GM21515 (cell line): Measurements from ENCODE around the gene UQCRC2.
"Not testable (repeated sequence)": the region's sequence is repeated elsewhere in the genome, so short reads cannot be mapped to it uniquely, and the experiment has no call there.

ENCODE experiments used
- ATAC-seq: cut with Tn5 transposase; IDR thresholded peaks from one replicate; pipeline ENCODE4 v1.9.1; 2021; ENCODE audit not compliant: unreplicated experiment

The UQCRC2 gene

GRCh38 chr16:22008215-22009059, 55.3 kb downstream of the UQCRC2 start:
- peak; percentile 10 for ATAC-seq

GRCh38 chr16:22010902-22011301, 57.7 kb downstream of the UQCRC2 start:
- ATAC-seq: no peak

- no peak for ATAC-seq
These were observed 59.1 kb downstream of the UQCRC2 start for GRCh38 chr16:22012241-22012640.

GRCh38 chr16:22013486-22013885, 60.3 kb downstream of the UQCRC2 start:
- ATAC-seq: no peak

GRCh38 chr16:22014271-22014873, 61.2 kb downstream of the UQCRC2 start:
- ATAC-seq: no peak

GRCh38 chr16:22016927-22017326, 63.8 kb downstream of the UQCRC2 start:
- ATAC-seq: no peak

- no peak for ATAC-seq
These were observed 65.4 kb downstream of the UQCRC2 start for GRCh38 chr16:22018559-22018958.

- ATAC-seq: no peak
These were observed 69.0 kb downstream of the UQCRC2 start for GRCh38 chr16:22022151-22022550.

- ATAC-seq: no peak
These were observed 70.3 kb downstream of the UQCRC2 start for GRCh38 chr16:22023505-22023904.

- not testable (repeated sequence) for ATAC-seq
These were observed 71.6 kb downstream of the UQCRC2 start for GRCh38 chr16:22024785-22025184.

GRCh38 chr16:22027633-22028032, 74.5 kb downstream of the UQCRC2 start:
- ATAC-seq: no peak

GRCh38 chr16:22029632-22030031, 76.5 kb downstream of the UQCRC2 start:
- ATAC-seq: no peak

- ATAC-seq: no peak
These were observed 77.1 kb downstream of the UQCRC2 start for GRCh38 chr16:22030087-22030812.

- ATAC-seq: no peak
These were observed 78.4 kb downstream of the UQCRC2 start for GRCh38 chr16:22031483-22032083.
